GM18867 (cell line): ENCODE measurements around the gene HIVEP3.

Experiments used
- ATAC-seq: cut with Tn5 transposase; IDR thresholded peaks from one replicate; pipeline ENCODE4 v1.9.1; 2021; ENCODE audit warnings: mild to moderate bottlenecking, moderate library complexity; ENCODE audit not compliant: unreplicated experiment

The HIVEP3 gene

DNA sequence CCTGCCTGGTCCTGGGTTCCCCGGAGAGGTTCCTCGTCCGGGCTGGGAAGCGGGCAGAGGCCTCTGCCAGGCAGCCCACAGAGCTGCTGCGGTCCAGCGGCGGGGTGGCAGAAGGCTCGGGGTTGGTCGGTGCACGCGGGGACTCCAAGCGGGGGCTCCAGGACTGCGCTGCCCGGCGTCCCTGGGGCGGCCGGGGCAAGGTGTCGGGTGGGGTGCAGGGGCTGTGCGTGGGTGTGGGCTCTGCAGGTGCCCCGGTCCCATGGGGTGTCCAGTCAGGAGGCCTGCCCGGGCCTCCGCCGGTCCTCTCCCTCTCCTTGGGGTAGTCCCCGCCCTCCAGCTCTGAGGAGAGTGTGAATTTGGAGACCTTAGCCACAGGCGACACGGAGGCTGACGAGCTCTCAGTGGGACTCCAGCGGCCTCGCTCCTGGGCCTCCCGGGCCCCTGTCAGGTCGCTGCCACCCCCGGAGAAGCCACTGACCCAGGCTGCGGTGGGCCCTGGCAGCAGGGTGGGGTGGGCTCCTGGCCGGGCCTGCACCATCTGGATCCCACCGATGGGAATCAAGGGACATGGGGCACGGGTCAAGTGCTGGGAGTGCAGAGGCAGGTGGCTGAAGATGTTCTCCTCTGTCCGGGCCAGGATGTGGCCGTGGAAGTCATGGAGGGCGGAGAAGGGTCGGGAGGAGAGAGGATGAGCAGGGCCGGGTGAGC lies 408.0 kb downstream of the HIVEP3 start:
- ATAC-seq: no peak

DNA sequence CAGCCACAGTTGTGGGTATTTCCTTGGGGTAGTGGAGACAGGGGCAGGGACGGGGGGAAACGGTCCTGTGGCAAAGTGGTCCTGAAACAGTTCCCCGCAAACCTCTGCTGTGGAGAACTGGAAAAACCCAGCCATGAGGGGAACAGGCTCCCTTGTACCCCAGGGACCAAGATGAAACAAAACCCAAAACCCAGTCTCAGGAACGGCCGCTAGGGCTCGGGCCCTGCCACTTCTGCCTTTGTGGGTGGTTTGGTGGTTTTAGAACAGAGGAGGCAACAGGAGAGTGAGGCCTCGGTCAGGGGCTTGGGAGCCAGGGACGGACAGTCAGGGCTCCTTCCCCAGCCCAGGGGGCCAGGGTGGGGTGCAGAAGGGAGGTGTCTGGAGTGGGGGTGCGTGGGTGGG lies 409.5 kb downstream of the HIVEP3 start:
- ATAC-seq: no peak

DNA sequence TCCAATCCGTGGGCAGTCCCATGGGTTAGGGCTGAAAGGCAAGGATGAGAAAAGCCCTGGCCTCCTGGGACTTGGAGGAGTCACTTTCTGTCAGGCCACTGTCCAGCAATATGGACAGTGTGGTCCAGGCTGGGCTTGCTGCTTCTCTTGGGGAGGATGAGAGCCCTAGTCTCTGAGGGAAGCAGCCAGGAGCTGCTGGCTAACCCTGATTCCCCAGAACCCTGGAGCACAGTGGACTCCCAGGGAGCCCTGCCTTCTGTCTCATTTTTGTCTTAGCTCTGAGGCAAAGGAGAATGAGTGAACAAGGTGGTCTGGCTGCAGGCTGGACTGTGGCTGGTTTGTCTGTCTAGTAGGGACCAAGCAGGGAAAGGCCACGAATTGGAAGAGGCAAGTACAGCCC lies 410.4 kb downstream of the HIVEP3 start:
- ATAC-seq: no peak

DNA sequence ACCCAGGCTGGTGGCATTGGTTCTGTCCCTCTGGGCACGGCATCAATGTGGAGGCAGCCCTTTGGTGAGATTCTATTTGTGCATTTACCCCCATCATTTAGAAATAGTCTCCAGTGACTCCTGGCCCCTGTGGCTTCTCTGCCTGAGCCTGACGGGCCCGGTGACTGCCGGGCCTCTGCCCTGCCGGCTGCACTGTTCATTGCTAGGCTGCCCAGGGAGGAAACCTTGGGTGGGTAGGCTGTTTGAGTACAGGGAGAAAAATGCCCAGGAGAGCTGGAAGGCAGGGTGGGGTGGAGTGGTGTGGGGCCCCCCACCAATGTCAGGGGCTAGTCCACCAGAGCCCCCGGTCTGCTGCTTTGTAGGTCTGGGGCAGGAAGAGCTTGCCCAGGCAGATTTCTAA lies 410.9 kb downstream of the HIVEP3 start:
- ATAC-seq: no peak

DNA sequence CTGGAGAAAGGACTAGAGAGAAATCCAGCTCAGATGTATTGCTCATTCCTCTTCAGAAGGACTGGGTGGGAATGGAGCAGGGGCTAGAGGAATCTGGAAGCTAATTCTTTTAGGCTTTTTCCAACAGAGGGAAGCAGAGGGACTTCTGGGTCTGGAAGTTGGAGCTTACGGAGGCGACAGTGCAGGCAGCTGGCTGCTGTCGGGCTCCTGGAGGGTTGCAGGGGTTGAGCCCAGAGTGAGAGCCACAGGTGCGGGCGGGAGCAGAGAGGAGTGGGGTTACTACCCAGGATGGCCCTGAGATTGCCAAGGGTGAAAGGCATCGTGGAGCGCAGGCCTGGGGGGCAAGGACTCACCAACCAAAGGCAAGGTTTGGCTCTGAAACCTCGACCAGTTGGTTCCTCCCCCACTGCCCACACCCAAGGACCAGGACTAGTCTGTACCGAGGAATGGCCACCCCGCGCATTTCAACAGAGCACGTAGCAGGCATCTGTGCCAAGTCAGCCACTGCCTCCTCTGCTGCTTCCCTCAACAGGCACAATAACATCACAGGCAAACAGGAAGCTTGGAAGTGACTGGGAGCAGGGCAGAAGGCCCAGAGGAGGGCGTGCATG lies 411.5 kb downstream of the HIVEP3 start:
- ATAC-seq: no peak

DNA sequence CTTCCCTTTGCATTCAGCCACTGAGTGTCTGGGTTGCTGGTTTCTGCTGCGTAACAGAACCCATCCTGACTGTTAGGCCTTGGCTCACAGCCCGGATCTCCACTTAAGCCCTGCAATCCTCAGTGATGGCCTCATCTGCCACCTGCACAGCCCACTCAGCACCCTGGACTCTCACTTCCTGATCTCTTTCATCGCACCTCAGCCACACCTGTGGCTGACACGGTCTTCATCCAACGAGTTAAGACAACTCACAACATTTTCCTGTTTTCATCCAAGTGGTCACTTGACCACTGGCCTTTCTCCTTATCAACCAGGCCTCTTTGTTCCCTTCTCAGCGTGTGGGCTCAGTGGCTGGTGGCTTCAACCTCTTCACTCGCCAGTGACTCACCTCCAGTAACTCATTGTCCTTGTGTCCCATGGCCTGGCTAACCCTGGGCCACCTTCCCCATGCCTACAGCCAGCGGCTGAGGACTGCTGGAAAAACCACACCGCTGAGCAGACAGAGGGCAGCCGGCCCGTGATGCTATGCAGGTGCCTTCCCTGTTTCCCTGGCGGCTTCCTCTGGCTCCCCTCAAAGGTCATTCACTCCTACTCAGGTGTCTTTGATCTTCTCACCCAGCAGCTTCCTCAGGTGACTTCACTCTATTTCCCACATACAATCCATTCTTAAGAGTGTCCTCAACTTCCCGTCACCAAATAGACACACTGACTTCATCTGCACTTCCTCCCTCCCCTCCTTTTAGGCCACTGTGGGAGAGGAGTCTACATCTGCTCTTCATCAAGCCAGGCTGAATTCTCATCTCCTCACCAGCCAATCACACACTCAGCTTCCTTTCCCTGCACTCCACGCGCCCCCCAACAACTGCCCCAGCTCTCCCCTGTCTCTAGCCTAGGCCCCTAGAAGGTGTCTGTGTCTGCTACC lies 414.3 kb downstream of the HIVEP3 start:
- no peak for ATAC-seq

DNA sequence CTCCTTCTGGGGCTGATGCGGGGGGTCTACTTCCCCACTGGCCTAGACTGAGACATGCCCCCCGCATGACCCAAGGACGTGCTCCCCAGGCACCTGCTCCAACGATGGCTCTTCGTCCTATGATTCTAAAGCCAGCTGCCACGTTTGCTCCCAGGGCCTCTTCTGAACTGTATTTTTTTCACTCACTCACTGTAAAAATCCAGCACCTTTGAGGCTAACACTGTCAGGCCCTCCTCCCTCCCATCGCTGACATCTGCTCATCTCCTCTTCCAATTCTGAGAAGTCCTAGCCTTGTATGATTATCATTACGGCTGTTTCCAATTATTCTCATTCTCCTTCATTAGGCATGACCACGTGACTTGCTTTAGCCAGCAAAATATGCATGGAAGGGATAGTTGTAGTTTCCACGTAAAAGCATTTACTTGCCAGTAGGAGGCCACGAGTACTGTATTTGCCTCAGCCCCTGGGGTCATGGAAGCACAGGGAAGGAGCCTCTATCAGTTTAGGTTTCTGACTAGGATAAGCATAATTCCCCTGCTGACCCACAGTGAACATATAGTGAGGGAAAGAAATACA lies 415.1 kb downstream of the HIVEP3 start:
- no peak for ATAC-seq

DNA sequence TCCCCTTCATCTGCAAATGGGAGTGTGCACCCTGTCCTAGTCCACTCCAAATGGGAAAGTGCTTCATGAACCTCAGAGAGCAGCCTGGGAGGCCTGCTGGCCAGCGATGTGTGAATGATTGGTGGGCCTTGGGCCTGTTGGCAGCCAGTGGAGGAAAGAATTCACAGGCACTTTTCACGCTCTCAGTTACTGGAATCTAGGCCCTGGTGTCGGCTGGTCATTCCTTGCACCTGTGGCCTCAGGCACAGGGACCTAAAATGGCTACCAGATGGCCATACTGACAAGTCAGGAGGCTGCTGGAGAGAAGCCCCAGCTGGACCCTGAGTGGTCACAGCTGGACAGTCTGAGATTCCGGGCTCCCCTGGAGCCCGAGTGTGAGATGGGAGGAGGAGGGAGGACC lies 415.8 kb downstream of the HIVEP3 start:
- no peak for ATAC-seq

DNA sequence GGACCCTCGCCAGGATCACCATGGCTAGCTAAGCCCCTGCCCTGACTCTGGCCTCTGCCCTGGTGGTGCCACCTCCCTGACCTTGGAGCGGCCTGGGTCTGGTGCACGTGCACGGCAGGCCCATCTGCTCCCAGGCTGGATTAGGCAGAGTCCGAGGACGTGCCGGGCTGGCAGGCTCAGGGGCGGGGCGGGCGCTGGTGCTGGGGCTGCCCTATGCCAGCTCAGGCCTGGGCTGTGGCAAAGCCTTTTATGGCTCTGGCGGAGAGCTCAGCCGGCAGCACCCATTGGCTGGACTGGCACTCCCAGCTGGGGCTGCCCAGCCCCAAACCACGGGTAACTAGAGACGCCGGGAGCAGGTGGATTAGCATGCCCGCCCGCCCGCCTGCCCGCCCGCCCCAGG lies 417.1 kb downstream of the HIVEP3 start:
- ATAC-seq: no peak

DNA sequence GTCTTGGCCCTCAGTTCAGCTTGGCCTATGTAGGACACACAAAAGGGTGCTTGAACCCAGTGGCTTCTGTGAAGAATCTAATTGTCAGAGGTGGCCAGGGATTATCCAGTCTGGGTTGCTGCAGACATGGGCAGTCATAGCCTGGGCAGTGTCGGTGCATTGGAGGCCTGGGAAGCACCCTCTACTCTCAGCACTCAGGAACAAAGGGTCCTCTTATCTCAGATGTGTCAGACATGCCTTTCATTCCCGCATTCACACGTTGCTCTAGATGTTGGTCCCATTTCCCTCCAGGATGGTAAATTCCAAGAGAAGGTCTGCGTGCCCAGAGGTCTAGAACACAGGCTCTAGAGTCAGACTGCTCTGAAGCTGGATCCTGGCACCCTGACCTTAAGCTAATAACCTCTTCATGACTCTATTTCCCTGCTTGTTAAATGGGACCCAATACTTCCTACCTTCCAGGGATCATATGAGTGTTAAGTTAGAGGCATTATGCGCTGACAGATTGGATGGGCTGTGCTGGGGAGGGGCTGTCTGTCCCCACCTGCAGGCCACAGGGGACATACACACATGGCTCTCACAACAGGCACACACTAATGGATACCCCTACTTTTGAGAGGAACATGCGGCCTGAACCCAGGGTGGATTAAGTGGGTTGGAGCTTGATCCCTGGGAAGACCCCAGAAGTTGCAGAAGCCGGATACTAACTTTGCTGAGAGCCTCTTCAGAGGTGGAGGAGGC lies 417.8 kb downstream of the HIVEP3 start:
- ATAC-seq: no peak

DNA sequence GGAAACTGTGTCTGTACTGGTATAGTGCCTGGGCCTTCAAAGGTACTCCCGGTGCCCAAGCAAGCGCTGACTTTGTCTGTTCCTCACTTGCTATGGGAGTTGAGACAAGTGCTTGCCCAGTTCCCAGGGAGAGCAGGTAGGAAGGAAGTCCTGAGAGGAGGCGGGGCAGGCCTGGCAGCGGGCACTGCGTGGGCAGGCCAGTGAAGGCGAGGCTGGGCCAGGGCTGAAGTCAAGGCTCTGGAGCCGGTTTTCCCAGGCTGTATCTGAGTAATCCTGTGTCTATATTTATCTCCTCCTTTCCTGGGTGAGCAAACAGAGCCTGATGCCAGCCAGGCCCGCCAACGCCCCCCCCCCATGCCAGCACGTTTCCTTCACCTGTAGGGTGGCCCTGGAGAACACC lies 418.3 kb downstream of the HIVEP3 start:
- ATAC-seq: no peak

DNA sequence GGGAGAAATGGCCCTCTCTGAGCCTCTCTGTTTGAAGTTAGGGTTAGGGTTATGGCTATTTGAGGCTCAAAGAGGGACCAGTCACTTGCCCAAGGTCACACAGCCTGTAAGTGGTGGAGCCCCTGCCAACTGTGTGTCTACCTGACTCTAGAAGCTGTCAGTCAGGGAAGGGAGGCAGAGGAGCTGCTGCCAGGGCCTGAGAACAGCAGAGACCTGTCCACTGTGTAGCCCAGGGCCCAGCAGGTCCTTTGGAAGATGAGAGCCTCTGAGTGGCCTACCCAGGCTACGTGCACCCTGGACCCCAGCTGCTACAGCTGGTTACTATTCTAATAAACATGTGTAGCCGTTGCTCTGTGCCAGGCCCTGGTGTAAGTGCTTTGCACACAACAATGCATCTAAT lies 419.1 kb downstream of the HIVEP3 start:
- ATAC-seq: no peak

DNA sequence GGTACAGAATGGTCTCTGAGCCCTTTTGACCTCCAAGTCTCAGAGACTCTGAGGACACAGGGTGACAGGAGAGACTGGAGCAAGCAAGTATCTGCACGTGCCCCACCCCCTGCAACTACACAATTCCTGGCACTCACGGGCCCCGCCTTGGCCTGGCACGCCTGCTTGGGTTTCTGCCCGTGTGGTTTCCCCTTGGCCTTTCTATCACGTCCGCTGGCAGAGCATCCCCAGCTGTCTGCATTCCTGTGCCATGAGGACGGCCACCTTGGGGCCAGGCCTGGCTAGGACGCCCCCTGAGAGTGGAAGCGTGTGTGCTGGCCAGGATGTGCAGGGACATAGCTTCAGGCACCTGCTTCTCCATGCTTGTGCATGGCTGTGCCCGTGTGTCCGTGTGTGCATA lies 419.9 kb downstream of the HIVEP3 start:
- ATAC-seq: no peak

DNA sequence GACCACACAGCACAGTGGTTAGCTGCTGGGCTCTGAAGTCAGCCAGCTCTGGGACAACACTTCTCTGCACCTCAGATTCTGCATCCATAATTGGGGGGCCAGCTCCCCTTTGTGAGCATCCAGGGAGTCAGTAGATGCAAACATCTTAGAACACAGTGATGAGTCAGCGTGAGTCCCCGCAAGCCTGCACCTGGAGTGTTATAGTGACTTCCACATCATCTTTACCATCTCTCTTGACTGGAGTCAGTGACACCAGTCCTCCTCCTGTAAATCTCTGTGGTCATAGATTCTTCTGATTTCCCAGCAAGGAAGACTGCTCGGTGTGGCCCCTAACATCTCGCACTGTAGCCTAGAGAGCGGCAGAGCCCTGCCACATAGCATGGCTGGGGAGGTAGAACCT lies 420.3 kb downstream of the HIVEP3 start:
- no peak for ATAC-seq

DNA sequence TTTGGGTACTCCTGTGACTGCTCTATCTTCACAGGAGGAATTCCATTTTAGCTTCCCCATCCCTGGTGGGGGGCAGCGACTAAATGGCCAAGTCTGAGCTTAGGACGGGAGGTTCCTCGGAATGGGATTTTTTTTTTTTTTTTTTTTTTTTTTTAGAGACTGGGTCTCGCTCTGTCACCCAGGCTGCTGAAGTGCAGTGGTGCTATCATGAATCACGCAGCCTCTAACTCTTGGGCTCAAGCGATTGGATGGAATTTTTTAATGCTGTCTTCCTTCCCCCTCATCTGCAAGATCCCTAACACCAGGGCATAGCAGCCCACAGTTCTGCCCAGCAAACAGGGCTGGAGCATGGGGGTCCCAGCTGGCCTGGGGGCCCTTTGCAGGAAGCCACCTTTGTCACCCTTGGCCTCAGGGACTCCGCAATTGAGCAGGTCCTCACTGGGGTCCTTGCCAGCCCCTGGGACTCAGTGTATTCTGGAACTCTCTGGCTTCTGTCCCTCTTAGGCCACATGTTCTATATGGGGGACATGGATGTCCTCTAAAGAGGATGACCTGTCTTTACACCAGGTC lies 421.2 kb downstream of the HIVEP3 start:
- no peak for ATAC-seq

DNA sequence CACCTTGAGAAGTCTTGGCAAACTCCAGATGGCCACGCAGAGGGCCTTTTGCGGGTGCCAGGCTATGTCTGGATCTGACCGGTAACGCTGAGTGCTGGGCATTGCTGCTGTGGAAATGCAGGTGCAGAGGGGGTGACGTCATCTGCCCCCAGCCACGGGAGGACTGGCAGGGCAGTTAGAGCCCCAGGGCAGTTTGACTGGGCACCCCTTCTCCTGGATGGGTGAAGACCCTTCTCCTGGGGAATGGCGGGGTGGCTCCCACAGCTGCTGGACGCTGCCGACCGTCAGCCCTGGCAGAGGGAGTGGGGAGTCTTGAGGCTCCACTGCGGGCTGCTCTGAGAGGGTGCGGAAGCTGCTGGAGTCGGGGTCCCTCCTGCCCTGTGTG lies 421.7 kb downstream of the HIVEP3 start:
- no peak for ATAC-seq

DNA sequence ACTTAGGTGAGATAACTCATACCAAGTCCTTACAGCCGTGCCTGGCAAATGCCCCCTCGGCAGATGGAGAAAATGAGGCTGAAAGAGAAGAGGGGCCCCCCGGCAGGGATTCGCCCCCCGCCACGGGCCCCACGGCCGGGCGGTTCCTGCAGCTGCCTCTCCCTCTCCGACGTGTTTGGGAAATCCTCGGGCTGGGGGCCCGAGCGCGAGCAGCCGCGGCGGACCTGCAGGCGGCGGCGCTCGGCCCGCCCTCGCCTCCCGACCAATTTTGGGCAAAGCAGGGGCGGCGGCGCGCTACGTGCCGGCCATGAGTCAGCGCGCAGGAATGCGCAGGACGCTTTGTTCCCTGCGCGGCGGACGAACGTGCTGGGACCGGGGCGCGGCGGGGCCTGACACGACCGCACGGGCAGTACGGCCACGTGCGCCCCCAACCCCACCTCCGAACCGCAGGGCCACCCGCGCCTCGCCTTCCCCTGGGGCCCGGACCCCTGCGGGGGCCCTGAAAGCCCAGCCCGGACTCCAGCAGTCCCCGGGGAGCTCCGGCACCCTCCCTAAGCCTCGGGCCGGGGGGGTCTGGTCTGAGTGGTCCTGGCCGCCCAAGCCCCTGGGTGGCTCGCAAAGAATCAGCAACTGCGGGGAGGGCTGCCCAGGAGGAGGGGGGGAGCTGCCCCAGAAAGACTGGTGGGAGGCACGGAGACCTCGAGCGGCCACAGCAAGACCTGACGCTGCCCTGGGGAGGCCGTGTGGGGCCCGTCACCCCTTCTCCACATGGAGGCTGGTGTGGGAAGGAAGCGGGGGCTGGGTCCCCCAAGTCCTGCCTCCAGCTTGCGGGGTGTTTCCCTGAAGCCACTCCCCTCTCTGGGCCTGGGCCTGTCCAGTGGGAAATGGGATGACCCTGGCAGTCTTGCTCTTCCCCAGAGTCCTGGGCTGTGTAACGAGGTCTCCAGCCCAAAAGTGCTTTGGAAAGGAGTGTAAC lies 422.4 kb downstream of the HIVEP3 start:
- ATAC-seq: no peak

DNA sequence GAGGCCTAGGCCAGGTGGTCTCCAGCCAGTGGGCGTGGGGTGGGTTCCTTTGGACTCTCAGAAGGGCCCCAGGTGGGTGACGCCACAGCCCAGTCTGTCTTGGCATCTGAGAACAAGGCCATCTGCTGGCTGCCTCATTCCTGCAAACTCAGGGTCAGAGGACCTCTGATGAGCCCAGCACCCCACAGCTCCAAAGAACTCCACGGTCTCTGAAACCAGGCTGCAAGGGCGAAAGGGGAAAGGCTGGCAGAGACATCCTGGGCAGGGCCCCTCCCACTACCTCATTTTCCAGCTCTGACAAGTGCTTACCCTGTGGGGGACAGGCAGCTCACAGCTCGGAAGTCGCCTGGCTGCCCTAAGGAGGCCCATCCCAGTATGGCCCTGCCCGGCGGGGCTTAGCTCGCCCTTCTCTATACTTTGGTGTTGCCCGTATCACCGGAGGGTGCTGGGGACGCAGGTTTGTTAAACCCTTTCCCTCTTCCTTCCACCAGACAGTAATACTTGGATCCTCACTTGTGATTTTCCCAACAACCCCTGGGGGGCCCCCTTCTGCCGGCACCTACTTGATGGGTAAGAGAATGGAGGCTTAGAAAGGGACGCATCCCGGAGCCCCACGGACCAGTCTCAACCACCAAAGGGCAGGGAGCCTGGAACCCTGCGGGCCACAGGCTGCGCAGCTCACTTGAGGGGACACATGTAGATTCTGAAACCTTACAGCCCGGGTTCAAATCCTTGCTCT lies 423.3 kb downstream of the HIVEP3 start:
- no peak for ATAC-seq
